ENCODE measurements around the gene ODAD4. TPM values are rescaled to one million over a fixed set of nuclear protein-coding genes. Genes with fewer than 3 reads are reported as not detected.
A peak's percentile ranks its signal among the peaks of the same experiment; 100 is the strongest.

ODAD4 gene
- total and polyA plus RNA-seq, 2 of the 8 experiments (the other 6 are each of a cell fraction or from before 2014, with no cell fraction given): 0.48 to 1.3 TPM

DNA sequence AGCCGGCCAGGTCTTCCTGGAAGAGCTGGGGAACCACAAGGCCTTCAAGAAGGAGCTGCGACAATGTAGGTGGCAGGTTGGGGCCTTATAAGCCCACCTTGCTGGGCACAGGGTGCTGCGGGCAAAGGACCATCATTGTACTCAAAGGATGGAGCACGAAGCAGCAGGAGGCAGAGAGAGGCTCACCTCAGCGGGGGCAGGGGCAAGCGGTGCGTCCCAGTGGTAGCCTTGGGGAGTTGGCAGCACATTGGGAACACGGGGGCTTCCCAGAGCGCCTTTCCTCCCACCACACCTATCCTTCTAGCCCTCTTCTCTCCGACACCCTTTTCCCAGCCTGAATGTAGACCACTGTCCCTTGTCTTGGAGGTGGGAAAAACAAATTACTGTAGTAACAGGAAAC lies 38.3 kb downstream of the ODAD4 start:
- Histone ChIP-seq H3K4ac (replicated peaks; ENCODE audit: insufficient read length, low read depth, low read length) (no peak overlapping the region), H3K23ac (ENCODE audit: insufficient read length) (no peak overlapping the region), H2BK120ac (replicated peaks; ENCODE audit: low read depth, low read length) (no peak overlapping the region), H3K4me2 (ENCODE audit: insufficient read depth in 1 of 2, low read depth in 2 of 2, low read length in 2 of 2) (no peak overlapping the region; a peak in 1 of 4 replicates), H2AFZ (ENCODE audit: low read length) (no peak overlapping the region), H3K27ac (ENCODE audit: low read depth, low read length) (no peak overlapping the region), H4K91ac (replicated peaks; ENCODE audit: insufficient read length, low read length) (no peak overlapping the region), H2BK5ac (ENCODE audit: low read depth, low read length) (no peak overlapping the region), H3K79me1 (ENCODE audit: low read depth, low read length) (peaks cover 3% of the 10 kb centered on the region; the same call in 1 of the 2 replicates), H2BK12ac (ENCODE audit: low read depth, low read length) (no peak overlapping the region), H4K20me1 (replicated peaks in 1 of 2; ENCODE audit: control insufficient read depth in 1 of 2, insufficient read depth in 2 of 2, low read length in 2 of 2) (peaks cover 2 to 16% of the 10 kb centered on the region in 2 experiments), H3K14ac (ENCODE audit: insufficient read length) (no peak overlapping the region), H3K4me3 (ENCODE audit: extremely low read depth in 1 of 4, insufficient read depth in 2 of 4, low read depth in 3 of 4, low read length in 4 of 4) (no peak overlapping the region), H3K27me3 (replicated peaks in 1 of 4; ENCODE audit: control insufficient read depth in 3 of 4, extremely low read depth in 1 of 4, insufficient read depth in 3 of 4, low read length in 3 of 4) (no peaks in the 10 kb centered on the region), H2AK5ac (ENCODE audit: low read depth, low read length) (no peak overlapping the region), H2BK15ac (ENCODE audit: low read length) (no peak overlapping the region), H3K23me2 (ENCODE audit: low read depth, low read length) (peaks cover 8% of the 10 kb centered on the region; the same call in 1 of the 2 replicates), H3K4me1 (replicated peaks in 1 of 4; ENCODE audit: control insufficient read depth in 3 of 4, insufficient read depth in 4 of 4, low read length in 3 of 4) (peaks cover 0 to 10% (median 5%) of the 10 kb centered on the region in 4 experiments; a peak in 6 of 7 replicates), H4K5ac (ENCODE audit: insufficient read length, low read depth, low read length) (no peak overlapping the region), H2BK20ac (ENCODE audit: low read length) (no peak overlapping the region), H3K36me3 (ENCODE audit: control insufficient read depth in 2 of 4, insufficient read depth in 4 of 4, low read length in 3 of 4) (peaks cover 5 to 21% (median 19%) of the 10 kb centered on the region in 4 experiments; a peak in 6 of 8 replicates), H3K9me3 (ENCODE audit: insufficient read depth in 2 of 2, low read depth in 1 of 2, low read length in 1 of 2) (no peaks in the 10 kb centered on the region), H3K56ac (replicated peaks; ENCODE audit: insufficient read length, low read depth, low read length) (peak overlapping the region; percentile 21), H3K79me2 (ENCODE audit: control insufficient read depth in 1 of 2, insufficient read depth in 2 of 2, low read length in 2 of 2) (no peaks in the 10 kb centered on the region), H4K8ac (ENCODE audit: extremely low read depth, insufficient read depth, low read length) (no peak overlapping the region), H3K18ac (ENCODE audit: extremely low read depth, low read length) (no peak overlapping the region), H3K9ac (replicated peaks in 1 of 4; ENCODE audit: extremely low read depth in 1 of 4, low read depth in 3 of 4, low read length in 3 of 4) (no peak overlapping the region)
- 89% methylated on average over 10 of the region's 10 CpGs; no CpG with 5 or more reads in 1 of the 2 experiments for WGBS, 2 experiments (ENCODE audit: extremely low coverage in 1 of 2, insufficient coverage in 1 of 2, insufficient read length in 1 of 2, insufficient replicate concordance in 2 of 2, low coverage in 1 of 2, low lambda C conversion rate in 2 of 2, missing lambda C conversion rate in 1 of 2)
- CTCF ChIA-PET (ENCODE audit: partially characterized antibody): interaction anchor here (0.7 to 2.2 kb wide), 6 partner anchors 11 to 132 kb away, joined by 3 to 5 read pairs (median 4); partner anchors contain the start of genes NKIRAS2 and ODAD4
- DNase-seq (ENCODE audit: low read depth in 1 of 2, low spot score in 2 of 2) (no peak), FAIRE-seq (no peak)
- TF ChIP-seq RBBP5 (IDR thresholded peaks at IDR 0.05; ENCODE audit: borderline replicate concordance, low read depth, low read length) (no peak), RXRA (IDR thresholded peaks at IDR 0.05; ENCODE audit: insufficient read depth, low read depth, low read length) (no peak), BCL11A (IDR thresholded peaks at IDR 0.05; ENCODE audit: low read depth in 2 of 2, low read length in 2 of 2) (no peak), CREB1 (IDR thresholded peaks at IDR 0.05) (no peak), GTF2F1 (IDR thresholded peaks at IDR 0.05; ENCODE audit: borderline replicate concordance, low read depth, low read length) (no peak), SUZ12 (IDR thresholded peaks at IDR 0.05; ENCODE audit: low read length) (no peak), POLR2AphosphoS5 (IDR thresholded peaks at IDR 0.05; ENCODE audit: low read depth, low read length) (peak; percentile 59; the same call in 1 of the 2 replicates), CTBP2 (IDR thresholded peaks at IDR 0.05; ENCODE audit: borderline replicate concordance, insufficient read depth, insufficient read length, low read length) (no peak), SIRT6 (IDR thresholded peaks at IDR 0.05; ENCODE audit: low read length) (no peak), HDAC2 (IDR thresholded peaks at IDR 0.05; ENCODE audit: borderline replicate concordance in 1 of 2, low read depth in 2 of 2, low read length in 2 of 2) (no peak), SP4 (IDR thresholded peaks at IDR 0.05; ENCODE audit: low read length) (no peak), POLR2A (IDR thresholded peaks at IDR 0.05; ENCODE audit: control extremely low read depth in 1 of 2, low read depth in 2 of 2, low read length in 2 of 2) (peak in 1 of 2 experiments; percentile 58; a peak in 2 of 3 replicates), HDAC6 (IDR thresholded peaks at IDR 0.05; ENCODE audit: low read depth, low read length) (no peak)
- TF ChIP-seq, protein P1, sequence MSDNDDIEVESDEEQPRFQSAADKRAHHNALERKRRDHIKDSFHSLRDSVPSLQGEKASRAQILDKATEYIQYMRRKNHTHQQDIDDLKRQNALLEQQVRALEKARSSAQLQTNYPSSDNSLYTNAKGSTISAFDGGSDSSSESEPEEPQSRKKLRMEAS (IDR thresholded peaks at IDR 0.05): no peak
- POLR2A ChIA-PET (ENCODE audit: partially characterized antibody): interaction anchor here (0.8 to 6.3 kb wide), 16 partner anchors 7 to 145 kb away, joined by 3 to 67 read pairs (median 6); partner anchors contain the start of genes ACLY, DNAJC7 and NKIRAS2

All from H1 (cell line).